Aorta (tissue), 5 donors: ENCODE results near the gene LRP8. TPM values are rescaled to one million over a fixed set of nuclear protein-coding genes. Genes with fewer than 3 reads are reported as not detected.

Experiments
- ATAC-seq: fragments of 200-7000 bp; cut with Tn5 transposase; one replicate; pipeline ENCODE4 v1.9.1; 2022; ENCODE audit warnings: moderate library complexity; ENCODE audit not compliant: low FRiP score
- DNase-seq, 2 donors: peaks; one replicate each; pipeline ENCODE4 v3.0.0-alpha.2; 2020
- H3K27ac ChIP-seq, 2 donors: one replicate each; pipeline ENCODE4 v1.5.1; 2013; ENCODE audit warnings: low read length in 2 of 2, mild to moderate bottlenecking in 2 of 2, moderate library complexity in 2 of 2, control low read depth in 1 of 2, inconsistent platforms in 1 of 2, low read depth in 1 of 2
- H3K27me3 ChIP-seq, 2 donors: one replicate each; pipeline ENCODE4 v1.6.1; 2013; ENCODE audit warnings: control low read depth in 1 of 2, low read length in 1 of 2, mild to moderate bottlenecking in 1 of 2, moderate library complexity in 1 of 2; ENCODE audit not compliant: insufficient read depth in 2 of 2, control insufficient read depth in 1 of 2
- H3K36me3 ChIP-seq, 2 donors: one replicate each; pipeline ENCODE4 v1.6.1; 2013; ENCODE audit warnings: control low read depth in 1 of 2, low read length in 1 of 2, mild to moderate bottlenecking in 1 of 2; ENCODE audit not compliant: insufficient read depth in 2 of 2, control insufficient read depth in 1 of 2
- H3K4me1 ChIP-seq, 2 donors: one replicate each; pipeline ENCODE4 v1.6.1; 2013; ENCODE audit warnings: low read length in 2 of 2, control low read depth in 1 of 2, mild to moderate bottlenecking in 1 of 2, moderate library complexity in 1 of 2; ENCODE audit not compliant: insufficient read depth in 2 of 2, control insufficient read depth in 1 of 2
- H3K4me3 ChIP-seq, 2 donors: one replicate each; pipeline ENCODE4 v1.5.1; 2013; ENCODE audit warnings: low read length in 2 of 2, control low read depth in 1 of 2, mild to moderate bottlenecking in 1 of 2
- H3K9me3 ChIP-seq: one replicate; pipeline ENCODE4 v1.6.1; 2013; ENCODE audit warnings: mild to moderate bottlenecking, low read length; ENCODE audit not compliant: control insufficient read depth
- WGBS, 2 donors: extraction: QIAGEN DNeasy Blood & Tissue Kit; methylation state at CpG; one replicate each; pipeline ENCODE4 v1.1.7; 2013; 5-methylcytosine and 5-hydroxymethylcytosine counted together
- intact Hi-C, 2 donors: fragments of 100-400 bp; cut with DNase I; formaldehyde crosslinking; loops; one replicate each; pipeline versions ENCODE4 v1.14.2 to v1.15.0; 2022
- polyA plus RNA-seq, 2 donors: library from polyadenylated mRNA; stranded (reverse); fragments of 200-250 nt; gene quantifications; one replicate each; pipeline ENCODE4 v1.2.3, GENCODE V29; 2013
- total RNA-seq, 2 donors: library from RNA; stranded (reverse); fragmentation: NEBNext Ultra II Directional; extraction: Animal tissue kit (Norgen Biotek cat#: 25700); gene quantifications; one replicate each; pipeline ENCODE4 v1.2.1, GENCODE V29; 2021
- donor health status: healthy with polysubstance abuse.
- donor health status: Bipolar disorder and iron deficiency.
- donor health status: DM: no; HTN: no; CAD: no.
- donor health status: DM: no; HTN: no; CAD: no.
- donor health status: DM: yes; HTN: yes; CAD: no.

The LRP8 gene
- total and polyA plus RNA-seq, 4 donors, result 1.1 to 12.3 (median 5.9) TPM

DNA sequence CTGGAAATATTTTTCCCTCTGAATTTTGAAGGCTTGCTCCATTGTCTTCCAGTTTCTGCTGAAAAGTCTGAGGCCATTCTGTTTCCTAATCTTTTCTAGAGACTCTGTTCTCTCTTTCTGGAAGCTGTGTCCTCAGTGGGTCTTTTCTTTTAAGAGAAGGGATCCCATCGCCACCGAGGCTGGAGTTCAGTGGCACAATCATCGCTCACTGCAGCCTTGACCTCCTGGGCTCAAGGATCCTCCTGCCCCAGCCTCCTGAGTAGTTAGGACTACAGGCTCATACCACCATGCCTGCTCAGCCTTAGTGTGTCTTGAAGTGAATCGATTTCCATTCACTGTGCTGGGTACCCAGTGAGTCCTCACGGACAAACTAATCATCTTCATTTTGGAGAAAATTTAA lies 9.6 kb upstream of the LRP8 start:
- Histone ChIP-seq H3K27me3 (no peaks in the 10 kb centered on the region), H3K36me3 (no peaks in the 10 kb centered on the region), H3K4me3 (no peak overlapping the region), H3K9me3 (no peaks in the 10 kb centered on the region), H3K27ac (no peak overlapping the region), H3K4me1 (no peaks in the 10 kb centered on the region)
- WGBS, 2 donors, result 94 to 97% methylated on average over 5 of the region's 5 CpGs
- ATAC-seq (no peak), DNase-seq (peak in 1 of 2 donors; percentile 55)
- intact Hi-C loops, result no loop called here

DNA sequence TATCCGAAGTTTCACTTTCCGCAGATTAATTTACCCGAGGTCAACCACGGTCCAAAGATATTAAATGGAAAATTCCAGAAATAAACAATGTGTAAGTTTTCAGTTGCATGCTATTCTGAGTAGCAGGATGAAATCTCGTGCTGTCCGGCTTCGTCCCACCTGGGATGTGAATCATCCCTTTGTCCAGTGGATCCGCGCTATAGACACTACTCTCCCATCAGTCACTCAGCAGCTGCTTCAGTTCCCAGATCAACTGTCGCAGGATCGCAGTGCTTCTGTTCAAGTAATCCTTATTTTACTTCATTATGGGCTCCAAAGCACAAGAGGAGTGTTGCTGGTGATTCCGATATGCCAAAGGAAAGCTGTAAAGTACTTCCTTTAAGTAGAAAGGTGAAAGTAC lies 8.3 kb upstream of the LRP8 start:
- DNase-seq, result no peak
- Histone ChIP-seq H3K4me3 (no peak overlapping the region), H3K9me3 (no peaks in the 10 kb centered on the region), H3K27ac (no peak overlapping the region), H3K36me3 (no peaks in the 10 kb centered on the region), H3K4me1 (no peaks in the 10 kb centered on the region), H3K27me3 (no peaks in the 10 kb centered on the region)
- no peak for ATAC-seq
- whole genome bisulfite sequencing, 2 donors, result 85 to 87% methylated on average over 12 of the region's 12 CpGs
- intact Hi-C loops, result no loop called here

- H3K4me1 ChIP-seq, result no peaks in the 10 kb centered on the region
- no peaks in the 10 kb centered on the region for H3K36me3 ChIP-seq
- no peaks in the 10 kb centered on the region for H3K9me3 ChIP-seq
- no peaks in the 10 kb centered on the region for H3K27me3 ChIP-seq
- H3K4me3 ChIP-seq, result no peak overlapping the region
- WGBS, 2 donors, result 88 to 93% methylated on average over 1 of the region's 1 CpG
- no peak overlapping the region for H3K27ac ChIP-seq
- intact Hi-C loops, result no loop called here
- DNase-seq, result no peak
- ATAC-seq, result no peak
These were observed 7.8 kb upstream of the LRP8 start for GRCh38 chr1:53335661-53336060.

- Histone ChIP-seq H3K4me1 (no peaks in the 10 kb centered on the region), H3K27ac (no peak overlapping the region), H3K27me3 (no peaks in the 10 kb centered on the region), H3K9me3 (no peaks in the 10 kb centered on the region), H3K4me3 (no peak overlapping the region), H3K36me3 (no peaks in the 10 kb centered on the region)
- WGBS, 2 donors, result 83 to 84% methylated on average over 9 of the region's 9 CpGs
- intact Hi-C loops, result no loop called here
- ATAC-seq (no peak), DNase-seq (no peak)
These were observed 6.9 kb upstream of the LRP8 start for GRCh38 chr1:53334781-53335180.

GRCh38 chr1:53334312-53334711 lies 6.4 kb upstream of the LRP8 start:
- H3K4me3 ChIP-seq, result no peak overlapping the region
- WGBS, 2 donors, result 83 to 85% methylated on average over 2 of the region's 2 CpGs
- H3K27me3 ChIP-seq, result no peaks in the 10 kb centered on the region
- H3K36me3 ChIP-seq, result no peaks in the 10 kb centered on the region
- H3K9me3 ChIP-seq, result no peaks in the 10 kb centered on the region
- ATAC-seq (no peak), DNase-seq (no peak)
- intact Hi-C loops, result no loop called here
- H3K4me1 ChIP-seq, result no peaks in the 10 kb centered on the region
- no peak overlapping the region for H3K27ac ChIP-seq

GRCh38 chr1:53332833-53333232 lies 5.0 kb upstream of the LRP8 start:
- WGBS, 2 donors, result 80 to 87% methylated on average over 3 of the region's 3 CpGs
- Histone ChIP-seq H3K27me3 (no peaks in the 10 kb centered on the region), H3K9me3 (no peaks in the 10 kb centered on the region), H3K27ac (no peak overlapping the region), H3K4me3 (no peak overlapping the region), H3K4me1 (no peaks in the 10 kb centered on the region), H3K36me3 (no peaks in the 10 kb centered on the region)
- peak in 1 of 2 donors; percentile 45 for DNase-seq
- no peak for ATAC-seq
- intact Hi-C loops, result no loop called here

- H3K27me3 ChIP-seq, result no peaks in the 10 kb centered on the region
- no peak overlapping the region for H3K4me3 ChIP-seq
- H3K27ac ChIP-seq, result no peak overlapping the region
- intact Hi-C loops, result no loop called here
- 85 to 90% methylated on average over 3 of the region's 3 CpGs for WGBS, 2 donors
- H3K4me1 ChIP-seq, result no peaks in the 10 kb centered on the region
- ATAC-seq, result no peak
- DNase-seq, result no peak
- no peaks in the 10 kb centered on the region for H3K9me3 ChIP-seq
- H3K36me3 ChIP-seq, result no peaks in the 10 kb centered on the region
These were observed 4.3 kb upstream of the LRP8 start for GRCh38 chr1:53332186-53332564.

GRCh38 chr1:53331446-53332185 lies 3.7 kb upstream of the LRP8 start:
- ATAC-seq (no peak), DNase-seq (peak; percentile 26 to 57)
- 84 to 91% methylated on average over 7 of the region's 7 CpGs for WGBS, 2 donors
- Histone ChIP-seq H3K9me3 (no peaks in the 10 kb centered on the region), H3K27ac (no peak overlapping the region), H3K27me3 (no peaks in the 10 kb centered on the region), H3K4me1 (no peaks in the 10 kb centered on the region), H3K4me3 (no peak overlapping the region), H3K36me3 (no peaks in the 10 kb centered on the region)
- intact Hi-C loops, result no loop called here

DNA sequence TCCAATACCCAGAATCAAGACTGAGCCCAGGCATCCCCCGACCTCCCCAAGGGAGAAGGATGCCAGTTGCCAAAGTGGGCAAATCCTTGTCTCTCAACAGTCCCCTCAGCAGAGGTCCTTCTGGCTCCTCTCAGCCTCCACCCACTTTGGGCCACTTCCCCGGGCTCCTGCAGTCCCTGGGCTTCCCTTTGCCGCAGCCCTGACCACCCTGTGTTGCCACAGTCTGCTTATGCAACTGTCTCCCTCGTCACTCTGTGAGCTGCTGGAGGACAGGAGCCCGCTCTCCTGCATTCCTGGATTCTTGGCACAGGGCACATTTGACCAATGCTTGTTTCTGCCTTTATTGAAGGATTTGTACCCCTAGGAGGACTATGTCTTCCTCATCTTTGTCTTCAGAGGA lies 2.9 kb upstream of the LRP8 start:
- Histone ChIP-seq H3K27ac (no peak overlapping the region), H3K9me3 (no peaks in the 10 kb centered on the region), H3K4me3 (no peak overlapping the region), H3K36me3 (no peaks in the 10 kb centered on the region), H3K4me1 (no peaks in the 10 kb centered on the region), H3K27me3 (no peaks in the 10 kb centered on the region)
- 80 to 82% methylated on average over 5 of the region's 5 CpGs for WGBS, 2 donors
- ATAC-seq (no peak), DNase-seq (peak; percentile 36 to 54)
- intact Hi-C loops, result no loop called here
